Measurements from ENCODE around the gene FREM3.

- TF ChIP-seq ATF2 (CRISPR knock-in tag; IDR thresholded peaks at IDR 0.05; ENCODE audit: borderline replicate concordance, low read depth), result no peak
- TF ChIP-seq ZNF423 (CRISPR knock-in tag; IDR thresholded peaks at IDR 0.05), result no peak
- TF ChIP-seq CREB1 (CRISPR knock-in tag; IDR thresholded peaks at IDR 0.05), result no peak
- TF ChIP-seq CTCF (IDR thresholded peaks at IDR 0.05), result no peak
- TF ChIP-seq USF1 (CRISPR knock-in tag; IDR thresholded peaks at IDR 0.05), result no peak
- TF ChIP-seq CBFB (CRISPR knock-in tag; IDR thresholded peaks at IDR 0.05; ENCODE audit: low read depth), result no peak
- TF ChIP-seq MAX (CRISPR knock-in tag; IDR thresholded peaks at IDR 0.05), result no peak
- no peak for TF ChIP-seq MLX (CRISPR knock-in tag; IDR thresholded peaks at IDR 0.05)
- no peak for TF ChIP-seq NR2C2 (CRISPR knock-in tag; IDR thresholded peaks at IDR 0.05)
These were observed 47.4 kb downstream of the FREM3 start for GRCh38 chr4:143653031-143653430.
